ENCODE data around the gene C12orf56. TPM values are rescaled to one million over a fixed set of nuclear protein-coding genes. Genes with fewer than 3 reads are reported as not detected.

Gene C12orf56
- total and polyA plus RNA-seq, 9 of the 15 experiments (the other 6 are each of a cell fraction or from before 2014, with no cell fraction given) = 0.40 to 4.8 (median 1.2) TPM

DNA sequence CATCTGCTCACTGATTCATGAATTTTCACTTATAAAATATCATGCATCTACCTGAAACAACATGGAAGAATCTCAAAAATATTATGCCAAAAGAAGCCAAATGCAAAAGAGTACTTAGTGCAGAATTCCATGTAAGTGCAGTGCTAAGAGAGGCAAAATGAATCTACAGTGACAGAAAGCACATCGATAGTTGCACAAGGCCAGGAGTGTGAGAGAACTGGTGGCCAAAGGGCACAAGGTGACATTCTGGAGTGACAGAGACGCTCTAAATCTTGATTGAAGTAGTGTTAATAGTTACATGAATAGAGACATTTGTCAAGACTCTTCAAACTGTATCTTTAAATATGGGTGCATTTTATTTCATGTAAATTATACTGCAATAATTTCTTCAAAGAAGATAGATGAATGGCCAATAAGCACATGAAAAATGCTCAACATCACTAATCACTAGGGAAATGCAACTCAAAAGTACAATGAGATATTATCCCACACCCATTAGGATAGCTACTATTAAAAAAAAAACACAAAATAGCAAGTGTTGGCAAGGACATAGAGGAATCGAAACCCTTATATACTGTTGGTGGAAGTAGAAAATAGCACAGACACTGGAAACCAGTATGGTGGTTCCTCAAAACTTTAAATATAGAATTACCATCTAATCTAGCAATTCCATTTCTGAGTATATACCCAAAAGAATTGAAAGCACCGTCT, 96.7 kb downstream of the C12orf56 start:
- Histone ChIP-seq H3K4me1 (replicated peaks in 1 of 2; ENCODE audit: control insufficient read depth in 2 of 2, insufficient read depth in 2 of 2, low read length in 2 of 2) (peaks cover 0 to 6% of the 10 kb centered on the region in 2 experiments; a peak in 2 of 5 replicates), H3K27ac (ENCODE audit: extremely low read depth, low read depth, low read length) (no peak overlapping the region), H2AFZ (ENCODE audit: low read depth, low read length) (peak overlapping the region; percentile 91), H3K4me2 (ENCODE audit: insufficient read depth, low read length) (peak overlapping the region; percentile 63), H3K79me2 (ENCODE audit: control insufficient read depth, insufficient read depth, low read length) (no peaks in the 10 kb centered on the region), H3K9me3 (replicated peaks; ENCODE audit: control insufficient read depth, insufficient read depth, low read depth, low read length) (no peaks in the 10 kb centered on the region; the same call in 1 of the 2 replicates), H4K20me1 (replicated peaks; ENCODE audit: control insufficient read depth, insufficient read depth, low read length) (no peaks in the 10 kb centered on the region), H3K27me3 (ENCODE audit: control insufficient read depth in 2 of 2, insufficient read depth in 2 of 2, low read length in 2 of 2) (no peaks in the 10 kb centered on the region), H3K9ac (ENCODE audit: insufficient read depth in 1 of 2, low read depth in 2 of 2, low read length in 2 of 2) (no peak overlapping the region), H3K4me3 (no peak overlapping the region), H3K36me3 (ENCODE audit: control insufficient read depth, insufficient read depth, low read length) (no peaks in the 10 kb centered on the region), H3K9me1 (ENCODE audit: control insufficient read depth, insufficient read depth, low read length) (no peaks in the 10 kb centered on the region)
- DNase-seq (ENCODE audit: extremely low read depth in 1 of 4, low spot score in 3 of 4) = no peak
- ATAC-seq = no peak; the same call in 1 of the 3 replicates
- ChIA-PET CTCF (ENCODE audit: low intra/inter-chr PET ratio) (no interaction called here), POLR2A (interaction anchor here (1.0 kb wide), 1 partner anchor 22 kb away, joined by 3 read pairs; no protein-coding TSS in a partner anchor)
- TF ChIP-seq RFX5 (IDR thresholded peaks at IDR 0.05; ENCODE audit: low read depth, low read length) = peak; percentile 70; the same call in 1 of the 2 replicates
- no peak for TF ChIP-seq DPF2 (IDR thresholded peaks at IDR 0.05)
- TF ChIP-seq, protein P1, sequence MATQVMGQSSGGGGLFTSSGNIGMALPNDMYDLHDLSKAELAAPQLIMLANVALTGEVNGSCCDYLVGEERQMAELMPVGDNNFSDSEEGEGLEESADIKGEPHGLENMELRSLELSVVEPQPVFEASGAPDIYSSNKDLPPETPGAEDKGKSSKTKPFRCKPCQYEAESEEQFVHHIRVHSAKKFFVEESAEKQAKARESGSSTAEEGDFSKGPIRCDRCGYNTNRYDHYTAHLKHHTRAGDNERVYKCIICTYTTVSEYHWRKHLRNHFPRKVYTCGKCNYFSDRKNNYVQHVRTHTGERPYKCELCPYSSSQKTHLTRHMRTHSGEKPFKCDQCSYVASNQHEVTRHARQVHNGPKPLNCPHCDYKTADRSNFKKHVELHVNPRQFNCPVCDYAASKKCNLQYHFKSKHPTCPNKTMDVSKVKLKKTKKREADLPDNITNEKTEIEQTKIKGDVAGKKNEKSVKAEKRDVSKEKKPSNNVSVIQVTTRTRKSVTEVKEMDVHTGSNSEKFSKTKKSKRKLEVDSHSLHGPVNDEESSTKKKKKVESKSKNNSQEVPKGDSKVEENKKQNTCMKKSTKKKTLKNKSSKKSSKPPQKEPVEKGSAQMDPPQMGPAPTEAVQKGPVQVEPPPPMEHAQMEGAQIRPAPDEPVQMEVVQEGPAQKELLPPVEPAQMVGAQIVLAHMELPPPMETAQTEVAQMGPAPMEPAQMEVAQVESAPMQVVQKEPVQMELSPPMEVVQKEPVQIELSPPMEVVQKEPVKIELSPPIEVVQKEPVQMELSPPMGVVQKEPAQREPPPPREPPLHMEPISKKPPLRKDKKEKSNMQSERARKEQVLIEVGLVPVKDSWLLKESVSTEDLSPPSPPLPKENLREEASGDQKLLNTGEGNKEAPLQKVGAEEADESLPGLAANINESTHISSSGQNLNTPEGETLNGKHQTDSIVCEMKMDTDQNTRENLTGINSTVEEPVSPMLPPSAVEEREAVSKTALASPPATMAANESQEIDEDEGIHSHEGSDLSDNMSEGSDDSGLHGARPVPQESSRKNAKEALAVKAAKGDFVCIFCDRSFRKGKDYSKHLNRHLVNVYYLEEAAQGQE (IDR thresholded peaks at IDR 0.05; ENCODE audit: borderline replicate concordance) = no peak
- TF ChIP-seq, protein P1 (CRISPR knock-in tag; IDR thresholded peaks at IDR 0.05; ENCODE audit: low read depth) = no peak
- TF ChIP-seq, protein P2, sequence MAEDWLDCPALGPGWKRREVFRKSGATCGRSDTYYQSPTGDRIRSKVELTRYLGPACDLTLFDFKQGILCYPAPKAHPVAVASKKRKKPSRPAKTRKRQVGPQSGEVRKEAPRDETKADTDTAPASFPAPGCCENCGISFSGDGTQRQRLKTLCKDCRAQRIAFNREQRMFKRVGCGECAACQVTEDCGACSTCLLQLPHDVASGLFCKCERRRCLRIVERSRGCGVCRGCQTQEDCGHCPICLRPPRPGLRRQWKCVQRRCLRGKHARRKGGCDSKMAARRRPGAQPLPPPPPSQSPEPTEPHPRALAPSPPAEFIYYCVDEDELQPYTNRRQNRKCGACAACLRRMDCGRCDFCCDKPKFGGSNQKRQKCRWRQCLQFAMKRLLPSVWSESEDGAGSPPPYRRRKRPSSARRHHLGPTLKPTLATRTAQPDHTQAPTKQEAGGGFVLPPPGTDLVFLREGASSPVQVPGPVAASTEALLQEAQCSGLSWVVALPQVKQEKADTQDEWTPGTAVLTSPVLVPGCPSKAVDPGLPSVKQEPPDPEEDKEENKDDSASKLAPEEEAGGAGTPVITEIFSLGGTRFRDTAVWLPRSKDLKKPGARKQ (CRISPR knock-in tag; IDR thresholded peaks at IDR 0.05) = 0 out of 2 replicates have a peak, but pooled peaks have one; percentile 12
- TF ChIP-seq, protein P3, sequence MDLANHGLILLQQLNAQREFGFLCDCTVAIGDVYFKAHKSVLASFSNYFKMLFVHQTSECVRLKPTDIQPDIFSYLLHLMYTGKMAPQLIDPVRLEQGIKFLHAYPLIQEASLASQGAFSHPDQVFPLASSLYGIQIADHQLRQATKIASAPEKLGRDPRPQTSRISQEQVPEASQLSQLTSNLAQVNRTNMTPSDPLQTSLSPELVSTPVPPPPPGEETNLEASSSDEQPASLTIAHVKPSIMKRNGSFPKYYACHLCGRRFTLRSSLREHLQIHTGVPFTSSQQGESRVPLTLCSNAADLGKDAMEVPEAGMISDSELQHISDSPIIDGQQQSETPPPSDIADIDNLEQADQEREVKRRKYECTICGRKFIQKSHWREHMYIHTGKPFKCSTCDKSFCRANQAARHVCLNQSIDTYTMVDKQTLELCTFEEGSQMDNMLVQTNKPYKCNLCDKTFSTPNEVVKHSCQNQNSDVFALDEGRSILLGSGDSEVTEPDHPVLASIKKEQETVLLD (IDR thresholded peaks at IDR 0.05) = no peak
- intact Hi-C loops (cut with micrococcal nuclease) (no loop called here), in situ Hi-C loops (cut with MboI) (no loop called here)
- FAIRE-seq = no peak
- WGBS (ENCODE audit: insufficient coverage, low coverage, missing lambda C conversion rate) = 52% methylated on average over 4 of the region's 4 CpGs
- BruUV-seq (replicated peaks) = no TSS peak

Data from K562 (cell line).